Thoracic aorta (tissue), 2 donors: ENCODE data around the gene TINCR. TPM values are rescaled to one million over a fixed set of nuclear protein-coding genes. Genes with fewer than 3 reads are reported as not detected.

Experiments used
- ATAC-seq: fragments of 150-250 bp; one replicate; pipeline ENCODE4 v1.8.0; 2017; ENCODE audit warnings: low read depth; ENCODE audit not compliant: insufficient number of reproducible peaks, low FRiP score
- DNase-seq: peaks from one replicate; pipeline ENCODE4 v3.0.0-alpha.2; 2020; ENCODE audit warnings: low spot score
- H3K27ac ChIP-seq, 2 donors: fragments of 200-600 bp; sonication (generic); 1 replicate in 1 of 2; 2 replicates in 1 of 2; pipeline ENCODE4 v1.5.1; 2016; ENCODE audit warnings: mild to moderate bottlenecking in 2 of 2, moderate library complexity in 2 of 2
- H3K27me3 ChIP-seq: fragments of 200-600 bp; sonication (generic); replicated peaks from 2 replicates; pipeline ENCODE4 v1.6.0; 2016; ENCODE audit warnings: mild to moderate bottlenecking; ENCODE audit not compliant: insufficient read depth
- H3K36me3 ChIP-seq: fragments of 200-600 bp; sonication (generic); one replicate; pipeline ENCODE4 v1.5.1; 2016
- H3K4me1 ChIP-seq, 2 donors: fragments of 200-600 bp; sonication (generic); 1 replicate in 1 of 2; 2 replicates in 1 of 2; pipeline versions ENCODE4 v1.5.1 to v1.6.0; 2016; ENCODE audit warnings: low read depth in 2 of 2, mild to moderate bottlenecking in 1 of 2; ENCODE audit not compliant: control insufficient read depth in 1 of 2
- H3K4me3 ChIP-seq: fragments of 200-600 bp; sonication (generic); 2 replicates; pipeline ENCODE4 v1.5.1; 2016; ENCODE audit warnings: mild to moderate bottlenecking
- H3K9me3 ChIP-seq: fragments of 200-600 bp; sonication (generic); 2 replicates; pipeline ENCODE4 v1.5.1; 2016
- total RNA-seq, 2 donors: library from RNA; depleted of rRNA; stranded (reverse); fragments of >200 nt; gene quantifications; one replicate each; pipeline versions ENCODE4 v1.1.0 to v1.2.3, GENCODE V29; 2016
- TF ChIP-seq, protein P1 (sequence below): fragments of 200-600 bp; sonication (generic); IDR thresholded peaks from one replicate; pipeline ENCODE4 v1.5.1; 2019; ENCODE audit warnings: antibody characterized with exemption

The TINCR gene
- total RNA-seq, 2 donors from 2014 or later = 0.56 to 2.0 TPM

DNA sequence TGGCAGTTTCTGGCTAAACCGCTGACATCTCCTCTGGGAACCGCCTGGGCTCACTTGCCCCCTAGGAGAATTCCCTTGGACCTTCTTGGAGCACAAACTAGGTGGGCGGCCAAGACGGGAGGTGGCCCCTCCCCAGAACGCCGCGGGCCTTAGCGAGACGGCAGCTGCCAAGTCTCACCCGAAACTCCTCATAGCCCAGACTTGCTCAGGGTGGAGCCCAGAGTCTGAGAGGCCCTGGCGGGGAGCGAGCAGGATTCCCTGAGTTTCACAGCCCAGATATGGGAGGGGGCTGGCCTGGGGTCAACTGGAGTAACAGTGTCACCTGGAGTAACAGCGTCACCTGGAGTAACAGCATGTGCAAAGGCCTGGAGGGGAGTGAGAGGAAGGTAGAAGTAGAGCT, 10.1 kb downstream of the TINCR start:
- TF ChIP-seq, protein P1, sequence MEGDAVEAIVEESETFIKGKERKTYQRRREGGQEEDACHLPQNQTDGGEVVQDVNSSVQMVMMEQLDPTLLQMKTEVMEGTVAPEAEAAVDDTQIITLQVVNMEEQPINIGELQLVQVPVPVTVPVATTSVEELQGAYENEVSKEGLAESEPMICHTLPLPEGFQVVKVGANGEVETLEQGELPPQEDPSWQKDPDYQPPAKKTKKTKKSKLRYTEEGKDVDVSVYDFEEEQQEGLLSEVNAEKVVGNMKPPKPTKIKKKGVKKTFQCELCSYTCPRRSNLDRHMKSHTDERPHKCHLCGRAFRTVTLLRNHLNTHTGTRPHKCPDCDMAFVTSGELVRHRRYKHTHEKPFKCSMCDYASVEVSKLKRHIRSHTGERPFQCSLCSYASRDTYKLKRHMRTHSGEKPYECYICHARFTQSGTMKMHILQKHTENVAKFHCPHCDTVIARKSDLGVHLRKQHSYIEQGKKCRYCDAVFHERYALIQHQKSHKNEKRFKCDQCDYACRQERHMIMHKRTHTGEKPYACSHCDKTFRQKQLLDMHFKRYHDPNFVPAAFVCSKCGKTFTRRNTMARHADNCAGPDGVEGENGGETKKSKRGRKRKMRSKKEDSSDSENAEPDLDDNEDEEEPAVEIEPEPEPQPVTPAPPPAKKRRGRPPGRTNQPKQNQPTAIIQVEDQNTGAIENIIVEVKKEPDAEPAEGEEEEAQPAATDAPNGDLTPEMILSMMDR = no peak
- H3K36me3 ChIP-seq = no peaks in the 10 kb centered on the region
- no peaks in the 10 kb centered on the region for H3K4me1 ChIP-seq
- no peaks in the 10 kb centered on the region for H3K27me3 ChIP-seq
- no peak for ATAC-seq
- no peak for DNase-seq
- no peak overlapping the region for H3K27ac ChIP-seq
- H3K4me3 ChIP-seq = no peak overlapping the region
- H3K9me3 ChIP-seq = peaks cover 8% of the 10 kb centered on the region

GRCh38 chr19:5554828-5555227, 12.9 kb downstream of the TINCR start:
- no peak overlapping the region for H3K4me3 ChIP-seq
- no peak for ATAC-seq
- TF ChIP-seq, protein P1 = no peak
- H3K27me3 ChIP-seq = no peaks in the 10 kb centered on the region
- no peaks in the 10 kb centered on the region for H3K36me3 ChIP-seq
- no peaks in the 10 kb centered on the region for H3K4me1 ChIP-seq
- no peaks in the 10 kb centered on the region for H3K9me3 ChIP-seq
- no peak for DNase-seq
- H3K27ac ChIP-seq = no peak overlapping the region

DNA sequence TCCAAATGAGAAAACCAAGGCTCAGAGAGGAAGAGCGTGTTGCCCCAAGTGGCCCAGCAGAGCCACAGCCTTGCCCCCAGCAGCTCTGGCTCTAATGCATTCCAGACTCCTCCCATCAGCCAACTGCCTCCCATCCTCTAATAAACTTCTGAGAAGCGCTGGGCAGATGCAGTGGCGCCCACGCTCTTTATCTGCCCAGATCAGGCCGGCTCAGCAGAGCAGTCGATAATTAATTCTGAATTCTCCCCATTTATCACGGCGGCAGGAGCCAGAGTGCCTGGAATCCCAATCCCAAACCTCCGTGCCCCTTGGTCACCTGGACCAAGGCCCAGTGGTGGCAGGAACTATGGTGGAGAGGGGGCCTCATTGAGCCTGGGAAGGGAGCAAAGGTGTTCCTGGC, 13.9 kb downstream of the TINCR start:
- TF ChIP-seq, protein P1 = no peak
- no peaks in the 10 kb centered on the region for H3K4me1 ChIP-seq
- no peaks in the 10 kb centered on the region for H3K9me3 ChIP-seq
- no peaks in the 10 kb centered on the region for H3K36me3 ChIP-seq
- ATAC-seq = no peak
- no peak overlapping the region for H3K4me3 ChIP-seq
- H3K27me3 ChIP-seq = no peaks in the 10 kb centered on the region
- H3K27ac ChIP-seq = no peak overlapping the region
- no peak for DNase-seq

DNA sequence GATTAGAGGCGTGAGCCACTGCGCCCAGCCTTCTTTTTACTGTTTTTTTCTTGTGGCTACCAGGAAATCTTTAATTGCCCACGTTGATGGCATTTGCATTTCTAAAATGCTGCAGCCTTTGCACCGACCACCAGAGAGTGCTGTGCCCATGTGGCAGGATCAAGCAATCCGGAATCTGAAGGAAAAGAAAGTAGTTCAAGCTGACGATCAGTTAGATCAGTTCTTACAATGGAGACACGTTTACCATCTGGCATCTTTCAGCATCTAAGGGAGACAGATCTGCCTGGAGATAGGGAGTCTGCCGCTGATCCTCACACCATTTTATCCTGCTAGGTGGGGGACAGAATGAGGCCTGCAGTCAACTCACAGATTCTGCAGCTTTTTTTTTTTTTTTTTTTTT, 19.9 kb downstream of the TINCR start:
- no peaks in the 10 kb centered on the region for H3K36me3 ChIP-seq
- ATAC-seq = no peak
- H3K4me1 ChIP-seq = no peaks in the 10 kb centered on the region

GRCh38 chr19:5545984-5546383, 21.8 kb downstream of the TINCR start:
- Histone ChIP-seq H3K4me3 (no peak overlapping the region), H3K27ac (no peak overlapping the region), H3K36me3 (no peaks in the 10 kb centered on the region), H3K27me3 (no peaks in the 10 kb centered on the region), H3K4me1 (no peaks in the 10 kb centered on the region), H3K9me3 (no peaks in the 10 kb centered on the region)
- DNase-seq (no peak), ATAC-seq (no peak)
- TF ChIP-seq, protein P1 = no peak

More for the DNA sequence above, 19.9 kb downstream of the TINCR start:
- no peak overlapping the region for H3K4me3 ChIP-seq
- H3K27me3 ChIP-seq = no peaks in the 10 kb centered on the region
- TF ChIP-seq, protein P1 = no peak
- H3K27ac ChIP-seq = no peak overlapping the region
- no peaks in the 10 kb centered on the region for H3K9me3 ChIP-seq
- no peak for DNase-seq
